A375 (cell line): ENCODE results near the gene APOBEC4. TPM values are rescaled to one million over a fixed set of nuclear protein-coding genes. Genes with fewer than 3 reads are reported as not detected.

Experiments used
- total RNA-seq: library from RNA; depleted of rRNA; stranded (reverse); fragments of >200 nt; shearing (Covaris generic); gene quantifications from 2 replicates; pipeline ENCODE4 v1.2.3, GENCODE V29; 2014; rRNA removed

Gene APOBEC4
- not detected in 2 replicates for total RNA-seq

GRCh38 chr1:183652547-183653461 lies at the start of gene APOBEC4:
Gene APOBEC4 (minus strand): TSS chr1:183653316. CDS start chr1:183648781, 4,535 bp downstream.

GRCh38 chr1:183635606-183636333 lies 17.3 kb downstream of the APOBEC4 start, which contains the start of gene ARPC5:
Gene ARPC5 (minus strand): TSS chr1:183635783. CDS start chr1:183635659, 124 bp downstream.

Other genes starting within 250 kb of the APOBEC4 start
- 6.5 and 6.6 TPM in 2 replicates for gene NMNAT2, start 234.9 kb downstream of the APOBEC4 start, total RNA-seq
- 25.0 and 31.8 TPM in 2 replicates for gene SMG7, start 180.8 kb downstream of the APOBEC4 start, total RNA-seq
- 0.05 and 0.19 TPM in 2 replicates for gene NCF2, start 62.9 kb downstream of the APOBEC4 start, total RNA-seq
- gene ARPC5, start 17.5 kb downstream of the APOBEC4 start, total RNA-seq: 138 and 181 TPM in 2 replicates
- gene RGL1, start 151.8 kb upstream of the APOBEC4 start, total RNA-seq: 4.8 and 5.4 TPM in 2 replicates